A673 (cell line): ENCODE data around the gene FYCO1.

Experiments
- EZH2 ChIP-seq: fragments of 200-600 bp; sonication (generic); IDR thresholded peaks from 2 replicates; pipeline ENCODE4 v1.6.1; 2017; ENCODE audit warnings: borderline replicate concordance, low read depth, mild to moderate bottlenecking, mixed read lengths, antibody characterized with exemption, low read length; ENCODE audit not compliant: poor library complexity, severe bottlenecking
- TF ChIP-seq, protein P1 (sequence below): fragments of 300-800, 200-600 bp; sonication (generic); conservative IDR thresholded peaks from 2 replicates; pipeline ENCODE4 v1.5.1; 2017; ENCODE audit warnings: low read depth, mild to moderate bottlenecking, antibody characterized with exemption, low read length, moderate library complexity, mixed read lengths

DNA sequence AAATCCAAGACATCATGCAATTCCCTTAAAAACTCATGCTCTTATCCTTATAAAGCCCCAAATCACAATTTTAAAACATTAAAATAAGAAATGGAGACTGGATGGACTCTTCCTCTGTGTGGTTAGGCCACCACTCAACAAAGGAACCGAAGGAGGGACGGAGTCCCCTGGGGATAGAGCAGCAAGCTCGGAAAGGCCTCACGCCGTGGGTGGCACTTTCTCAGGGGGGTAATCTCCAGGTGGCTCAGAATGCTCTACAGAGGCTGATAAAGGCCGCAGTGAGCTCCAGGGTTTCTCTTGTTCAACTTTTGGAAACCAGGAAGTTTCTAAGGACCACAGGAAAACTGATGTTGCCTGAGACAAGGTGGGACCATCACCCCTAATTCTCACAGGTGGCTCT is 86.1 kb downstream of the FYCO1 start:
- TF ChIP-seq, protein P1, sequence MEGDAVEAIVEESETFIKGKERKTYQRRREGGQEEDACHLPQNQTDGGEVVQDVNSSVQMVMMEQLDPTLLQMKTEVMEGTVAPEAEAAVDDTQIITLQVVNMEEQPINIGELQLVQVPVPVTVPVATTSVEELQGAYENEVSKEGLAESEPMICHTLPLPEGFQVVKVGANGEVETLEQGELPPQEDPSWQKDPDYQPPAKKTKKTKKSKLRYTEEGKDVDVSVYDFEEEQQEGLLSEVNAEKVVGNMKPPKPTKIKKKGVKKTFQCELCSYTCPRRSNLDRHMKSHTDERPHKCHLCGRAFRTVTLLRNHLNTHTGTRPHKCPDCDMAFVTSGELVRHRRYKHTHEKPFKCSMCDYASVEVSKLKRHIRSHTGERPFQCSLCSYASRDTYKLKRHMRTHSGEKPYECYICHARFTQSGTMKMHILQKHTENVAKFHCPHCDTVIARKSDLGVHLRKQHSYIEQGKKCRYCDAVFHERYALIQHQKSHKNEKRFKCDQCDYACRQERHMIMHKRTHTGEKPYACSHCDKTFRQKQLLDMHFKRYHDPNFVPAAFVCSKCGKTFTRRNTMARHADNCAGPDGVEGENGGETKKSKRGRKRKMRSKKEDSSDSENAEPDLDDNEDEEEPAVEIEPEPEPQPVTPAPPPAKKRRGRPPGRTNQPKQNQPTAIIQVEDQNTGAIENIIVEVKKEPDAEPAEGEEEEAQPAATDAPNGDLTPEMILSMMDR, result no peak
- TF ChIP-seq EZH2, result no peak
